Renal cortical epithelial cell (primary cell): ENCODE data around the gene LPGAT1. TPM values are rescaled to one million over a fixed set of nuclear protein-coding genes. Genes with fewer than 3 reads are reported as not detected.
"Not testable (repeated sequence)": the region's sequence is repeated elsewhere in the genome, so short reads cannot be mapped to it uniquely, and the experiment has no call there.

Source experiments
- DNase-seq: peaks from one replicate; pipeline ENCODE4 v3.0.0-alpha.2; 2011; ENCODE audit warnings: low read depth
- total RNA-seq: library from RNA; depleted of rRNA; stranded (reverse); fragments of >200 nt; gene quantifications from 2 replicates; pipeline ENCODE4 v1.2.3, GENCODE V29; 2014

The LPGAT1 gene
- total RNA-seq, 1 donor from 2014 or later = 55.4 TPM

DNA sequence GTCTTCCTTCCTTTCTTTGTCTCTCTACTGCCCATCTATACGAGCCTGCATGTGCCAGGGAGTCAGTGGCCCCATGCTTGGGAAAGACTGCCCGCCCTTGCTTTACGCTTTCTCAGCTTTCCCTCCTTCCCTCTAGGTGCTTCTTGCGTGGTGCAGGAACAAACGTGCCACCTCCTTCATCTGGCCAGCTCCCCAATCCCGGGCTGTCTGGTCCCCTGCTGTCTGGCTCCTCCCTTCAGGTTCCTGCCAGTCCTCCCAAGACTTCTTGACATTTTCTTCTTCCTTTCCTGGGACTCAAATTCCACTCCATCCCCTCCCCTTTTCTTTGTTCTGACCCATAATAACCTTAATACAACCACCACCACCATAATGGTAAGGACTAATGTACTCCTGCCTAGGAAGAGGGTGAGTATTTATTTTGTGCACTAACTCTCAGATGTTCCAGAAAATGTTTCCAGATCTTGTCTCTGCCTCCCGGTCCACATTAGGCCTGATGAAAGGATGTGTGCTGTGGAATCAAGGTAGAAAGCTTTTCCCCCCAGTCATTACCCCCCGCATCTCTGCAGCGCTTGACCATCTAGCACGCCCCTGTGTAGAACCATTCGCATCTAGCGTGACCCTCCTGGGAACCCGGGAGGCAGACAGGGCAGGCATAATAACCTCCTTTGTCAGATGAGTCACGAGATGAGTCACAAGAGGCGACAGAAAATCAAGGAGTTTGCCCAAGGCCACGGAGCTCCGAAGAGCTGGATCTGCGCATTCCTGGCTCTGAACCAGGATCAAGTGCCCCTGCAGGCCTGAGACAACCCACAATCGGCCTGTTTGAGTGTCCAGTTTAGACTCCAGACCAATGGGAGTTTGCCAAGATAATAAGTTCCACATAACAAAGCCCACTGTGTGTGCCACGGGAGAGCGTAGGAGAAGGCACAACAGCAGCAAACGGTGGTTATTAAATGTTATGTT, 95.1 kb downstream of the LPGAT1 start:
- DNase-seq = peak; percentile 84

DNA sequence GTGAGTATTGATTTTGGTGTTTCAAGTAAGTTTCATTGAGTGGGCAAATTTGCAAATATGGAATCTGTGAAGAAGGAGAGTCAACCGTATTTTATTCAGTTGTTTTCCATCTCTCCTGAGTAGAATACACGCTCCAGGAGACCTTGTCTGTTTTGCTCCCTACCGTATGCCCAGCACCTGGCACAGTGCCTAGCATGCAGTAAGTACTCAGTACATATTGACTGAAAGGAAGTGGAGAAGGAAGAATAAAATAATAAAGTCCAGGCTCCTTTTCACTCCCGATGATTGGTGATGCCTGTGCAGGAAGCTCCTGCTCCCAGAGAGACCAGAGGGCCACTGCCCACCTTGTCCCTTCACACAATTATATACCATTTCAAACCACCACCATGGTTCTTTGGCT, 95.8 kb downstream of the LPGAT1 start:
- DNase-seq = no peak

DNA sequence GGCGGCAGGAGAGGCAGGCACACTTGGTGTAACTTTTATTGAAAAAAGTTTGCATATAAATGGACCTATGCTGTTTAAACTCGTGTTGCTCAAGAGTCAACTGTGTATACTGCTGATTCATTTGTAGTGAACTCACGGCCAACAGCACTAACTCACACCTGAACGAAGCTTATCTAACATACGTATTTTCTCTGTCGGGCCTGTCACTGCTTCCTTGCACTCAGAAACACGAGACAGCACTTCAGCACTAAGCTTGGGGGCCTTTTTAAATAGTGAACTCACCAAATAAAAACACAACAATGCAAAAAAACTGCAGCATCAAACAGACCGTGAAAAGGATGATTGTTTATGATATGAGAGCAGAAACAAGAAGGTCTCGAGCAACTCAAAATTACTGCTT, 96.2 kb downstream of the LPGAT1 start:
- DNase-seq = peak; percentile 21

DNA sequence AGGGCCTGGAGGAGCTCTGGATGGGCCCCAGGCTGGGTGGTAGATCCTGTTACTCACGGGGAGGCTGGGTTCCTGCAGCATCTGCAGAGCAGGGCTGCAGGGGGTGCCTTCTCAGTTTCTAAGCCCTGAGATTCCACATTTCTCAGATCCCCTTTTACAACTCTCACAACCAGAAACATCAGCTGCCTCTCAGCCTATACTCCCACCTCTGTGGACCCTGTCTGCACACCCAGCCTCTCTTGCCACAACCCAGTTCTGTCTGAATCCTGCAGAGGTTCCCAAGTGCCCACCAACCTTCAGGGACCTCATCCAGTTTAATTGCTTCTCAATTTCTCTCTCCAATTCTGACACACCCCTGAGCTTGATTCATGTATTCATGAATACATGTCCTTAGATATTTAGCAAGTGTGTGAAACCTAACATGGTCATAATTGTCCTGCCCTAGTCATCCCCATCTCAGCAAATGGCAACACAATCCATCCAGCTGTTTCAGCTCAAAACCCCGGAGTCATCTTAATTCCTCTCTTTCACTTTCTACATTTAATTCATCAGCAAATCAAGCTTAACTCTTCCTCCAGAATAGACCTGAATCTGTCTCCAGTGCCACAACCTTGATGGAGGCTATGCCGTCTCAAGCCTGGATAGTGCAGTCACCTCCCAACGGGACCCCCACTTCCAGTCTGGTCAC, 98.1 kb downstream of the LPGAT1 start:
- DNase-seq = no peak

DNA sequence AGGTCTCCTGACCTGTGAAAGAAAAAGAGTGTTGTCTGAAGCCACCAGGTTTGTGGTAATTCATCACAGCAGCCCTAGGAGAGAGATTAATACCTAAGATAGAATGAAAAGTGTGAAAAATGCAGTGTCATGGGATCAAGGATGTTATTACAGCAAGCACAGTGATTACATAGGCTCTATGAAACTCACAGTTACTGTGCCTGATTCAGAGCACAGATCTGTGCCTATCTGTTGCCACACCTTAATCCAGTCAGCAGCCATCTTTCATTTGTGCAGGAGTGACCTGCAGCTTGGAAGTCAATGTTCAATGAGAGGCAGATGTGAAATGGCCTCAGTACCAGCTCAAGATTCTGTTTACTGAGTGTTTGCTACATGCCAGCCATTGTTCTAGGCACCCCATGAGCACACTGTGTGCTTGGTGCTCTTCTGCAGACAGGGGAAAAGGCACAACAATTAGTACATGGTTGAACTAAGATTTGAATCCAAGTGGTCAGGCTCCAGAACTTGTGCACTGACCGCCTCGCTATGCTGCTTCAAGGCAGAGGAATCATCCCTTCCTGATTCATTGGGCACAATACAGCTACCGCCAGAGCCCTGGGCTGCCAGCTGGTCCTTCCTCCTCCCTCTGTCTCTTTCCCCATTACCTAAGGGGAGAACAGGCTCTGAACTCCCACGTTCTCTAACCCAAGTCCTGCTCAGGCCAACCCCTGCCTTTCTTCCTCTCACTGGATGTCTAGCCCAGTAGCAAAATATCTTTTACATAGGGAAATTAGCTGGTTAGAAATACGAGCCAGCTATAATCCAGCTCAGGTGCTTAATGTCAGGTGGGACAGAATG, 98.9 kb downstream of the LPGAT1 start:
- DNase-seq = no peak

DNA sequence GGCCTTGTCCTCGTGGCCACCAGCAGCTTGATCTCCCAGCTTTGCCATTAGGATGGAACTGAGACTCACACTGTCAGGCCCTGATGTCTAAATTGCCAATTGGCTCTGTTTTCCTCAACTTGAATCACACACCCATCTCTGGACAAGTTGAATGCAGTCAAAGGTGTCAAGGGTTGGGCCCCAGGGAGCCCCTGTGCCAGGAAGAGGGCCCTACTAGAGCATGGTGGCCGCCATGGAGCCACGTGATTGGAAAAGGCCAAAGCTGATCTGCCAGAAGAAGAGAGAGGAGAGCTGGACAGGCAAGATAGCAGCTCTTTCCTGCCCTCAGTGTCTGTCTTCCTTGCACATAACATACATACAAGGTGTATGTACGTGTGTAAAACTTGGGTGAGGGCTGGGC, 100.2 kb downstream of the LPGAT1 start:
- DNase-seq = no peak

DNA sequence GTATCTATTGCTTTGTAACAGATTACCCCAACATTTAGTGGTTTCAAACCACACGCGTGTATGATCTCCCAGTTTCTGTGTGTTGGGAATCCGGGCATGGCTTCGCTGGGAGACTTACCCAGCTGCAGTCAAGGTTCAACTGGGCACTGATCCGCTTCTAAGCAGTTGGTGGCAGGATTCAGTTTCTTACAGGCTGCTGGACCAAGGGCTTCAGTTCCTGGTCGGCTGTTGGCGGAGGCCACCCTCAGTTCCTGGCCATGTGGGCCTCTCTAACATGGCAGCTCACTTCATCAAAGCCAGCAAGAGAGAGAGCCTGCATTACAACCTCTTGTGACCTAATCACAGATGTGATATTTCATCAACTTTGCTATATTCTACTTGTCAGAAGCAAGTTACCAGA, 101.3 kb downstream of the LPGAT1 start:
- no peak for DNase-seq

DNA sequence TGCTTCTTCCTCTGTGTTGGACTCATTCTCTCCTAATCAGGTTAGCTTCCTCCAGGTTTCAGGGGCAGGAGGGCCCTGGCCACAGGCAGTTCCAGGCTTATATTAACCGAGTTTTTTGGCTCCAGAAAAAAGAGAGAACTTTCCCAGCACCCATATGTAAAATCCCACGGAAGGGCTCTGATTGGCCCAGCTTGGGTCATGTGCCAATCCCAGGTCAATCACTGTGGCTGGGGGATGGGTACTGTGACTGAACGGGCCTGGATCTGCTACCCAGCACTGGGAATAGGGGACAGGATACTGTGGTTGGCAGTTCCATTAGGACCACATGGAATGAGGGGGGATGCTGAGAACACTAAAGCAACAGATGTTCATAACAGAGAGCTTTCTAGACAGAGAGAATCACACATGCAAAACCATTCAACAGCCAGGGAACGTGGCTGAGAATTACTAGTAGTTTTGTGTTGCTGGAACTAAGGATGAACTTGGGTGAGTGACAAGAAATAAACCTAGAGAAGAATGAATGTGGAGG, 104.0 kb downstream of the LPGAT1 start:
- no peak for DNase-seq

DNA sequence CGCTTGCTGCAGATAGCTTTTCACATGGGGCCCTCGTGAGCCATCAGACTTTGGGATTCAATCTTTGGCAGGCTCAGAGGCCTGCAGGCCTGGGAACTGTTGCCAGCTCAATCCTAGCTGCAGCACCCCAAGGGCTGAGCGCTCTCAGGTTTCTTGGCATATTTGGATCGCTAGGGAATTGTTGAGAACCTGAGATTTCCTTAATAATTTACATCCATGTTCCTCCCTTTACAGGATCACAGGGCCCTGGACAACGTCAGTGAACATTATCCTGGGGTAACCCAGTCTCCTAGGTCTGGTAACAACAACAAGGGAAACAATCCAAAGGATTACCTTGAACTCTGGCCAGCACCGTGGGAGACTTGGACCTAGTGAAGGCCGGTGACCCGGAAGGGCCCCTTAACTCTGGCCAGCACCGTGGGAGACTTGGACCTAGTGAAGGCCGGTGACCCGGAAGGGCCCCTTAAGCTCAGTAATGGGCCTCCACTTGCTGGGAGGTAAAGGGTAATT, 105.8 kb downstream of the LPGAT1 start:
- peak; percentile 77 for DNase-seq

DNA sequence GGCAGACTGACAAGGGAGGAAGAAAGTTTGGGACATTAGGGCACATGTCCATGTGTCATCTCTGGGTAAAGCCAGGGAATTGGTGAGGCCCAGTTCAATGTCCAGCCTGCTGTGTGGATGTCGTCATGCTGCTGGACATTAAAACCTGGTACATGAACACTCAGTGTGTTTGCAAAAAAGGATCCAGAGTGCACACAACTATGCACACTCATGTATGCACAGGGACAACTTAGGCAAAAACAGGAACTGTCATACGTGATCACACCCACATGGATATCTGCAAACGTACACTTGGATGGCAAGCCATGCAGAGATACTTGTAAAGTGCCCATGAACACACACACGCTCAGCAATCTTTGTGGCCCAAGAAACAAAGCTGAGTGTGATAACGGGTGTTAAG, 107.3 kb downstream of the LPGAT1 start:
- no peak for DNase-seq

DNA sequence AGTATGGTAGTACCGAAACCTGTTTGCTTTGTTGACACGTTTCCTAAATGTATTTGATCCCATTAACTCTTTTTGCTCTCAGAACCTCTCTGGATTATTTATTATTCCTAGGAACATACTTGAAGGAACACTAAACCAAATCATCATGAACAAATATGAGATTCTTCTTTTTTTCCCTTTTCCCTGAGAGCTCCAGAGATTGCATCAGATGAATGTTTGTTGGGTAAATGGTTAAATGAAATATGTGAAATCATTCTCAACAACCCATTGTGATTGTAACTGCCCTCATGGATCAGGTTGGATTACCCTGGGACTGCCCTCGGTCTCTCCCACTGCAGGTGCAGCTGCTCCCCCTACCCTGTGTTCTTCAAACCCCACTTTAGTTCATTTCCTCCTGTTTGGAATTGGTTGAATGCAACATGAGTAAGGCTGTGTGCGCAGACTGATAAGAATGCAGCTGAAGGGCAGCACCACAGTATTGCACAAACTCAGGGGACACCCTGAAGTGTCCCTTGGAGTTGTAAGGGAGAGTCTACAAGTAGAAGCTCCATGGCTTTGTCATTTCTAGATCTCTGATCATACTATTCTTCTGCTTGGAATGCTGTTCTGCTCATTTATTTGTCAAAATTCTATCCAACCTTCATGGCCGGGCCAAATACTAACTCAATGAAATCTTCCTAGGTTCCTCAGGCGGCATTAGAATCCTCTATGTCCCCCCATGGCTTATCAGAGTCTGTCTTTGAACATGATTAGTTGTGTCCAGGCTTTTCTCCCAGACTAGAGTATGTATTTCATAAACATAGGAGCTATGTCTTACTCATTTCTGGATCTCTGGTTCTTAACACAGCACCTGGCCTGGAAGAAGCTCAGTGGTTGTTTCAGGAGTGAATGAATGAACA, 108.0 kb downstream of the LPGAT1 start:
- DNase-seq = peak; percentile 19

DNA sequence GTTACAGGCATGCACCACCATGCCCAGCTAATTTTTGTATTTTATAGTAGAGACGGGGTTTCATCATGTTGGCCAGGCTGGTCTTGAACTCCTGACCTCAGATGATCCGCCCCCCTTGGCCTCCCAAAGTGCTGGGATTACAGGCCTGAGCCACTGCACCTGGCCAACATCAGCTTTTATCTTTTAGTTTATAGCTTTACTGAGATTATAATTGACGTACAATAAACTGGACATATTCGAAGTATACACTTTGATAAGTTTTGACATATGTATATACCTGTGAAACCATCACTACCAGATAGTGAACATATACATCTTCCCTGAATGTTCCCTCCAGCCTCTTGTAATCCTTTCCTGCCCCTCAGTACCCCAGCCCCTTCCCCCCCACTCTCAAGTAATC, 114.0 kb downstream of the LPGAT1 start:
- not testable (repeated sequence) for DNase-seq

DNA sequence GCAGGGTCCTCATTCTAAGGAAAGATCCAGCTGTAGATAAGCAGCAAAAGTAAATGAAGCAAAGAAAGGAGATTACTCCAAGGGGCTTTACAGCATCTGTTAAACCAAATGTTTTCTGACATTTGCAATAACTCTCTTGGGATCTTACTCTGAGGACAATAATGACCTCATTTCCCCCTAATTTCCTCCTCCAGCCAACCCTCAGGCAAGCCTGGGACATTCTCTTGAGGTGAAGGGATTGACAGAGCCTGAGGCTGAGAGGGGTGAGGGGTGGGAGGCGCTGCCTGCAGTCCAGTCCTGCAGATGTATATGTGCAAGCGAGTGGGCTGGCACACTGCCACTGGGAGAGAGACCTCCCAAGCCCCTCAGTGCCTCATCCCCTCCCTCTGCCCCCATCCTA, 114.6 kb downstream of the LPGAT1 start:
- DNase-seq = no peak

DNA sequence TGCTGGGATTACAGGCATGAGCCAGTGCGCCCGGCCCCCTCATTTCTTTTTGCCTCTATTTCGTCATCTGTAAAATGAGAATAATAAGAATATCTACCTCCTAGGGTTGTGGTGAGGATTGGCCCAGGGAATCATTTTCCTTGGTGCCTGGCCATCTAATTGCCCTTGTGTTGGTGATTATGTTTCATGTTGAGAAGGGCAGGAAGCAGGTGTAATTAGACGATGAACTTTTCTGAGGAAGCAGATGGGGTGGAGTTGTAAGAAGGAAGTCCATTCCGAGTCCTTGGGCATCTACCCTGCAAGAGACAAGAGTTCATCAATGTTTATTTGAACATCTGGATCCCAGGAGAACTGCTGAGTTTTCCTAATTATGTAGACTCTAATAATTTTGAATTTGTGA, 116.4 kb downstream of the LPGAT1 start:
- DNase-seq = no peak

DNA sequence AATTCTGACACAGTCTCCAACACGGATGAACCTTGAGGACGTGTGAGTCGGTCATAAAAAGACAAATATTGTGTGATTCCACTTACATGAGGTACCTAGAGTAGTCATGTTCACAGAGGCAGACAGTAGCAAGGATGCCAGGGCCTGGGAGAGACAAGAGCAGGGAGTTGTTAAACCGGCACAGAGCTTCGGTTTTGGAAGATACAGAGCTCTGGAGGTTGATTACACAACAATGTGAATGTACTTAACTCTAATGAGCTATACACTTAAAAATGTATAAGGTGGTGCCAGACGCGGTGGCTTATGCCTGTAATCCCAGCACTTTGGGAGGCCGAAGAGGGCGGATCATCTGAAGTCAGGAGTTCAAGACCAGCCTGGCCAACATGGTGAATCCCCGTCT, 117.3 kb downstream of the LPGAT1 start:
- DNase-seq = no peak

DNA sequence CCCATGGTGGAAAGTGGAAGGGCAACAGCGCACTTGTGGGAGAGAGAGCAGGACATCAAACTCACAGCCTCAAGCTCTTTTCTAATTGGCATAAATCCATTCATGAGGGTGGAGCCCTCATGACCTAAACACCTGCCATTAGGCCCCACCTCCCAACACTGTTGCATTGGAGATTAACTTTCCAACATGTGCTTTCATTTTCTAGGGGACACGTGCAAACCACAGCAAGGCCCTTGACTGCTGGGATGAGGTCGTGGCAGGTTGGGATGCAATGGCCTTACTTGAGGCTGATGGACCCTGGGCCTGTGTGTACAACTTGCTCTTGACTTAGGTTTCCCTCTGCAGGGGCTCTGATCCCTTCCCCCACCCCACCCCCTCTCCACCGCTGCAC, 119.3 kb downstream of the LPGAT1 start:
- no peak for DNase-seq

DNA sequence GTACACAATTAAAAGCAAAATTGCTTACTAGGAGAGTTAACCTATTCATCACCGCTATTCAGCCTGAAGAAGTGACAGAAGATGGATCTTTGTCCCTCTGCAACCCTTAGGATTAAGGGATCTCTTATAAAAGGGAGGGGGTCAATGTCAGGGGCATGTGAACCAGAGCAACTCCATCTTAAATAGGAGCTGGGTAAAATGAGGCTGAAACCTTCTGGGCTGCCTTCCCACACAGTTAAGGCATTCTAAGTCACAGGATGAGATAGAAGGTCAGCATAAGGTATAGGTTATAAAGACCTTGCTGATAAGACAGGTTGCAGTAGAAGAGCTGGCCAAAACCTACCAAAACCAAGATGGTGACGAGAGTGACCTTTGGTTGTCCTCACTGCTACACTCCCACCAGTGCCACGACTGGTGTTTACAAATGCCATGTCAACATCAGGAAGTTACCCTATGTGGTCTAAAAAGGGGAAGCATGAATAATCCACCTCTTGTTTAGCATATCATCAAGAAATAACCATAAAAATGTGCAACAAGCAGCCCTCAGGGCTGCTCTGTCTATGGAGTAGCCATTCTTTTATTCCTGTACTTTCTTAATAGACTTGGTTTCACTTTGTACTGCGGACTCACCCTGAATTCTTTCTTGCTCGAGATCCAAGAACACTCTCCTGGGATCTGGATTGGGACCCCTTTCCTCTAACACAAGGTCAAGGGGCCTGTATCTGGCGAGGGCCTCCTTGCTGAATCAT, 119.8 kb downstream of the LPGAT1 start:
- DNase-seq = no peak

DNA sequence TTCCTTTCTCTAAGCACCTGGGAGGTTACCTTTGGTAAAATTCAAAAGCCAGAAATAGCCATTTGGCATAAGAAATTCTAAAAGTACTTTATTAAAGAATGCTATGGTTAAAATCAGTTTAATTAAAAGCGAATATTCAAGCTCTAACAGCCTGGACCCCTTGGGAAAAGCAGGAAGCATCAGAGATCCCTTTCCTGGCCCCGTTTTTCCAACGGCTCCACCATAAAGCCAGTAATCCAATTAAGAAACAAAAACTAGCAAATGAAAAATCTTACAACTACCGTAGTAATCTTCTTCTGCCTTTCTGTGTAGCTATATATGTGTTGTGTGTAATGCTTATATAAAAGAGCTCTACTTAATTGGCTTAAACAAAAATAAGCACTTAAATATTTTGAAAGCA, 121.6 kb downstream of the LPGAT1 start:
- no peak for DNase-seq

DNA sequence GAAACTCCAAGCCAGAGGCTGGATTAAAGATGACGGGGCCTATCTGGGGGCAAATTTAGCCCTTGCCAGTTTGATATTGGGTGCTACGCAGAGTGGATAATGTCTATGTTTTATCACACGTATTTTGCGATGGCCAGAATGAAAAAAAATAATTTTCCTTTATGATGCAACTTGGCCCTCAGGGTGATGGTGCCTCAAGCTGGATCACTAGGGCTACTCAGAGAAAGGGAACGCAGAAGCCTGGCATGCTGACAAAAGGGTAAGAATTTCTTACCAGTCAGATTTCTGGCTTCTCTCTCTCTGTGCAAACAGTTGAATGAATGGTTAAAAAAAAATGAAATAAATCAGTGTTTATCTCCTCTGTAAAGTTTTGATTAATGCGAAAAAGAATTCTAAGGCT, 122.6 kb downstream of the LPGAT1 start:
- DNase-seq = no peak

DNA sequence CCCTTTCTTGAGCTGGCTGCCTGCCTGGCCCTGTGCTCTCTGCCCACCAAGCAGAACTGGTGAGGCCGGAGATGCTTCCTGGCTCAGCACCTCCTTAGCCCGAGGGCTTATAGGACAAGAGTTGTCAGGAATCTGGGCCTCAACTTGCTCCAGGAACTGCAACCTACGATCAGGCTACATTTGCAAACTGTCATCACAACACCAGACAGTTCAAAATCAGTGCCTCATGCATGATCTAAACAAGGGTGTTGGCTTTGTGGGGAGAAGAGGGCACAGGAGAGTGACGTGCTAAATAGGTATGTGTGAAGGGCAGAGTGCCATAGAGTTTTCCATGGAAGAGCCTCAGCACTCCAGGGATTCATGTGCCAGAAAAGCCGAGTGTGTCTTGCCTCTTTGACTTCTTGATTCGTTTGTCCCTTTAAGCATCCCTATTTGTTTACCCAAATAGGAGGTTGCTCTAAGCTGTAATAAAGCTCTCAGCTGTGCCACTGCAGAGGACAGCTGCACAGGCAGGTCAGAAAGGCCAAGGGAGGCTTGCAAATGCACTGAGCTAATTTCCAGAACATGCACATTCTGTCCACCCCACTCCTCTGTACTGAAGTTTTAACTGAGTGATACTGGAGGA, 125.0 kb downstream of the LPGAT1 start:
- no peak for DNase-seq
